ENCODE measurements around the gene COG4. TPM values are rescaled to one million over a fixed set of nuclear protein-coding genes. Genes with fewer than 3 reads are reported as not detected.

The COG4 gene
- total RNA-seq, 6 experiments from 2014 or later, result 70.2 to 91.7 (median 80.2) TPM

GRCh38 chr16:70463235-70463634 is 60.1 kb downstream of the COG4 start:
- no peak for TF ChIP-seq CTCF (IDR thresholded peaks at IDR 0.05)
- no peaks in the 10 kb centered on the region for H3K36me3 Mint-ChIP-seq (ENCODE audit: low read depth)
- no peak overlapping the region for H3K27ac Mint-ChIP-seq
- no peaks in the 10 kb centered on the region; the same call in 1 of the 2 replicates for H3K4me1 Mint-ChIP-seq (ENCODE audit: low read depth)
- no peak for DNase-seq
- H3K27me3 Mint-ChIP-seq (ENCODE audit: insufficient read depth), result 0 out of 2 replicates have a peak, but pooled peaks cover 2% of the 10 kb centered on the region
- no peak overlapping the region for H3K4me3 Mint-ChIP-seq
- H3K9me3 Mint-ChIP-seq, result no peaks in the 10 kb centered on the region

- Mint-ChIP-seq H3K4me3 (no peak overlapping the region), H3K9me3 (no peaks in the 10 kb centered on the region), H3K27me3 (ENCODE audit: insufficient read depth) (no peaks in the 10 kb centered on the region), H3K27ac (no peak overlapping the region), H3K4me1 (ENCODE audit: low read depth) (no peaks in the 10 kb centered on the region; the same call in 1 of the 2 replicates), H3K36me3 (ENCODE audit: low read depth) (no peaks in the 10 kb centered on the region)
- DNase-seq, result no peak
- no peak for TF ChIP-seq CTCF (IDR thresholded peaks at IDR 0.05)
Observed at GRCh38 chr16:70460737-70461261, 62.6 kb downstream of the COG4 start.

GRCh38 chr16:70457446-70458166 is 65.7 kb downstream of the COG4 start:
- H3K4me3 Mint-ChIP-seq, result no peak overlapping the region
- peaks cover 12% of the 10 kb centered on the region for H3K4me1 Mint-ChIP-seq (ENCODE audit: low read depth)
- no peaks in the 10 kb centered on the region; the same call in 1 of the 2 replicates for H3K27me3 Mint-ChIP-seq (ENCODE audit: insufficient read depth)
- H3K36me3 Mint-ChIP-seq (ENCODE audit: low read depth), result no peaks in the 10 kb centered on the region
- no peak for DNase-seq
- H3K27ac Mint-ChIP-seq, result no peak overlapping the region
- no peak for TF ChIP-seq CTCF (IDR thresholded peaks at IDR 0.05)
- no peaks in the 10 kb centered on the region for H3K9me3 Mint-ChIP-seq

GRCh38 chr16:70455910-70456309 is 67.4 kb downstream of the COG4 start:
- H3K4me3 Mint-ChIP-seq, result no peak overlapping the region
- H3K27me3 Mint-ChIP-seq (ENCODE audit: insufficient read depth), result no peaks in the 10 kb centered on the region; the same call in 1 of the 2 replicates
- H3K36me3 Mint-ChIP-seq (ENCODE audit: low read depth), result no peaks in the 10 kb centered on the region
- peaks cover 12% of the 10 kb centered on the region for H3K4me1 Mint-ChIP-seq (ENCODE audit: low read depth)
- 0 out of 2 replicates have a peak, but pooled peaks have one; percentile 9 for TF ChIP-seq CTCF (IDR thresholded peaks at IDR 0.05)
- H3K9me3 Mint-ChIP-seq, result no peaks in the 10 kb centered on the region
- DNase-seq, result no peak
- H3K27ac Mint-ChIP-seq, result no peak overlapping the region

GRCh38 chr16:70454222-70455034 is 68.9 kb downstream of the COG4 start, which contains the start of gene FCSK:
Gene FCSK, plus strand, starts transcription at chr16:70454595. Its CDS starts 8,596 bp downstream, at chr16:70463191.
- Mint-ChIP-seq H3K4me1 (ENCODE audit: low read depth) (peaks cover 12% of the 10 kb centered on the region), H3K27me3 (ENCODE audit: insufficient read depth) (no peaks in the 10 kb centered on the region; the same call in 1 of the 2 replicates), H3K9me3 (no peaks in the 10 kb centered on the region), H3K4me3 (peak within 1 kb of the TSS; percentile 94), H3K36me3 (ENCODE audit: low read depth) (no peaks in the 10 kb centered on the region), H3K27ac (peak within 1 kb of the TSS; percentile 91)
- peak; percentile 40; the same call in 1 of the 2 replicates for TF ChIP-seq CTCF (IDR thresholded peaks at IDR 0.05)
- DNase-seq, result no peak
